Gastroesophageal sphincter (tissue), 4 donors: ENCODE data around the gene TMEM181. TPM values are rescaled to one million over a fixed set of nuclear protein-coding genes. Genes with fewer than 3 reads are reported as not detected.
A peak's percentile ranks its signal among the peaks of the same experiment; 100 is the strongest.

Experiments
- ATAC-seq: fragments of 150-250 bp; one replicate; pipeline ENCODE4 v1.9.1; 2016; ENCODE audit warnings: mild to moderate bottlenecking, moderate library complexity
- H3K27ac ChIP-seq, 4 donors: fragments of 200-600 bp; sonication (generic) in 3 of 4; 1 replicate in 3 of 4; 2 replicates in 1 of 4; pipeline ENCODE4 v1.5.1; 2016 to 2019
- H3K27me3 ChIP-seq: fragments of 200-600 bp; sonication (generic); one replicate; pipeline ENCODE4 v1.5.1; 2019
- H3K36me3 ChIP-seq, 2 donors: fragments of 200-600 bp; sonication (generic); one replicate each; pipeline ENCODE4 v1.5.1; 2019; ENCODE audit warnings: control low read depth in 1 of 2
- H3K4me1 ChIP-seq, 3 donors: fragments of 200-600 bp; sonication (generic); 1 replicate in 2 of 3; 2 replicates in 1 of 3; pipeline ENCODE4 v1.5.1; 2016 to 2019; ENCODE audit warnings: control low read depth in 2 of 3
- H3K4me3 ChIP-seq, 2 donors: fragments of 200-600 bp; sonication (generic); one replicate each; pipeline ENCODE4 v1.5.1; 2019; ENCODE audit warnings: mild to moderate bottlenecking in 1 of 2, moderate library complexity in 1 of 2
- H3K9me3 ChIP-seq, 3 donors: fragments of 200-600 bp; sonication (generic); one replicate each; pipeline ENCODE4 v1.5.1; 2017 to 2019; ENCODE audit warnings: control low read depth in 2 of 3
- EP300 ChIP-seq: sonication (generic); formaldehyde crosslinking; IDR thresholded peaks from one replicate; pipeline ENCODE4 v1.6.1; 2017; ENCODE audit warnings: antibody characterized with exemption, mild to moderate bottlenecking
- POLR2A ChIP-seq, 2 donors: fragments of 450-650 bp; IDR thresholded peaks; one replicate each; pipeline ENCODE4 v1.6.1; 2017; ENCODE audit warnings: antibody characterized with exemption in 2 of 2, mild to moderate bottlenecking in 2 of 2, moderate library complexity in 1 of 2
- POLR2AphosphoS5 ChIP-seq: sonication (generic); formaldehyde crosslinking; IDR thresholded peaks from one replicate; pipeline ENCODE4 v1.6.1; 2017; ENCODE audit warnings: antibody characterized with exemption
- WGBS, 2 donors: methylation state at CpG; one replicate each; pipeline ENCODE4 v1.1.5; 2018; ENCODE audit warnings: low coverage in 1 of 2; 5-methylcytosine and 5-hydroxymethylcytosine counted together
- total RNA-seq, 4 donors: library from RNA; depleted of rRNA; stranded (reverse); fragments of >200 nt; gene quantifications; one replicate each; pipeline ENCODE4 v1.1.0, GENCODE V29; 2016
- TF ChIP-seq, protein P1 (sequence below), 4 experiments: fragments of 200-600 bp in 2 of 4; fragments of 450-650 bp in 2 of 4; sonication (generic) in 1 of 4; IDR thresholded peaks; one replicate each; pipeline ENCODE4 v1.5.1; 2017 to 2019; ENCODE audit warnings: antibody characterized with exemption in 4 of 4, mild to moderate bottlenecking in 2 of 4, moderate library complexity in 2 of 4

TMEM181 gene
- total RNA-seq, 4 donors from 2014 or later: 26.8 to 38.3 (median 29.3) TPM

DNA sequence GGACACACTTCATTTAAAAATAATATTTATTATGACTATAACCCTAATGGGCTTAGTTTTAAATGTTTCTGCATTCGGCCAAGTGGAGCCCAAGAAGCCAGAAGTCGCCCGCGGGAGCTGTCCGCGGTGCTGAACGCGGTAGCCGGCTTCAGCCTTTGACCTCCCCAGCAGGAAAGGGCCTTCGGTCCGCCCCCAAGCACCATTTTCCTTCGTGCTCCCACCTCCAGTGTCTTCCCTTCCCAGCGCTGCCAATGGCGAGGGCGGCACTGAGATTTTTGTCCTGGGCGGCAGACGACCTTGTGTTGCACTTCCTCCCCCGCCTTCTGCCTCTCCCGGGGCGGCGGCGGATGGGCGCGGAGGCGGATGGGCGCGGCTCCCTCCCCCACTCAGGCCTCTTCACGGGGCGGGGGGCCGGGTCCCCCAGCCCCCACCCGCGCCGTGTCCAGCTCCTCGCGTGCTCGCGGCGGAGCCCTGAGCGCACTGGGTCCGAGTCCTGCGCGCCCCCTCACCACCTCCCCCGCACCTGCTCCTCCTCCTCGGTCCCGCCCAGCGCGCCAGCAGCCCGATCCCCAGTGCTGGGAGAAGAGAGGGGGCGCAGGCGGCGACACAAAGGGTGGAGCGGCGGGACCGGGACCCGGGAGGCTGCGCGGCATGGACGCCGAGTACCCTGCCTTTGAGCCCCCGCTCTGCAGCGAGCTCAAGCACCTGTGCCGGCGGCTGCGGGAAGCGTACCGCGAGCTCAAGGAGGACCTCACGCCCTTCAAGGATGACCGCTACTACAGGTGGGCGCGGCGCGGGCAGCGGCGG, 23.6 kb upstream of the TMEM181 start:
- ATAC-seq: peak; percentile 65
- Histone ChIP-seq H3K36me3 (no peaks in the 10 kb centered on the region), H3K4me3 (peak overlapping the region; percentile 22 to 52), H3K4me1 (peaks cover 0 to 23% (median 10%) of the 10 kb centered on the region in 3 donors), H3K27ac (no peak overlapping the region), H3K9me3 (peaks cover 0 to 7% (median 0%) of the 10 kb centered on the region in 3 donors), H3K27me3 (peaks cover 65% of the 10 kb centered on the region)
- no peak for TF ChIP-seq POLR2AphosphoS5
- no peak for TF ChIP-seq POLR2A (IDR thresholded peaks at IDR 0.05)
- TF ChIP-seq EP300: no peak
- TF ChIP-seq, protein P1, sequence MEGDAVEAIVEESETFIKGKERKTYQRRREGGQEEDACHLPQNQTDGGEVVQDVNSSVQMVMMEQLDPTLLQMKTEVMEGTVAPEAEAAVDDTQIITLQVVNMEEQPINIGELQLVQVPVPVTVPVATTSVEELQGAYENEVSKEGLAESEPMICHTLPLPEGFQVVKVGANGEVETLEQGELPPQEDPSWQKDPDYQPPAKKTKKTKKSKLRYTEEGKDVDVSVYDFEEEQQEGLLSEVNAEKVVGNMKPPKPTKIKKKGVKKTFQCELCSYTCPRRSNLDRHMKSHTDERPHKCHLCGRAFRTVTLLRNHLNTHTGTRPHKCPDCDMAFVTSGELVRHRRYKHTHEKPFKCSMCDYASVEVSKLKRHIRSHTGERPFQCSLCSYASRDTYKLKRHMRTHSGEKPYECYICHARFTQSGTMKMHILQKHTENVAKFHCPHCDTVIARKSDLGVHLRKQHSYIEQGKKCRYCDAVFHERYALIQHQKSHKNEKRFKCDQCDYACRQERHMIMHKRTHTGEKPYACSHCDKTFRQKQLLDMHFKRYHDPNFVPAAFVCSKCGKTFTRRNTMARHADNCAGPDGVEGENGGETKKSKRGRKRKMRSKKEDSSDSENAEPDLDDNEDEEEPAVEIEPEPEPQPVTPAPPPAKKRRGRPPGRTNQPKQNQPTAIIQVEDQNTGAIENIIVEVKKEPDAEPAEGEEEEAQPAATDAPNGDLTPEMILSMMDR (IDR thresholded peaks at IDR 0.05): no peak
- WGBS, 2 donors: no CpG with 5 or more reads among the region's 75 CpGs

DNA sequence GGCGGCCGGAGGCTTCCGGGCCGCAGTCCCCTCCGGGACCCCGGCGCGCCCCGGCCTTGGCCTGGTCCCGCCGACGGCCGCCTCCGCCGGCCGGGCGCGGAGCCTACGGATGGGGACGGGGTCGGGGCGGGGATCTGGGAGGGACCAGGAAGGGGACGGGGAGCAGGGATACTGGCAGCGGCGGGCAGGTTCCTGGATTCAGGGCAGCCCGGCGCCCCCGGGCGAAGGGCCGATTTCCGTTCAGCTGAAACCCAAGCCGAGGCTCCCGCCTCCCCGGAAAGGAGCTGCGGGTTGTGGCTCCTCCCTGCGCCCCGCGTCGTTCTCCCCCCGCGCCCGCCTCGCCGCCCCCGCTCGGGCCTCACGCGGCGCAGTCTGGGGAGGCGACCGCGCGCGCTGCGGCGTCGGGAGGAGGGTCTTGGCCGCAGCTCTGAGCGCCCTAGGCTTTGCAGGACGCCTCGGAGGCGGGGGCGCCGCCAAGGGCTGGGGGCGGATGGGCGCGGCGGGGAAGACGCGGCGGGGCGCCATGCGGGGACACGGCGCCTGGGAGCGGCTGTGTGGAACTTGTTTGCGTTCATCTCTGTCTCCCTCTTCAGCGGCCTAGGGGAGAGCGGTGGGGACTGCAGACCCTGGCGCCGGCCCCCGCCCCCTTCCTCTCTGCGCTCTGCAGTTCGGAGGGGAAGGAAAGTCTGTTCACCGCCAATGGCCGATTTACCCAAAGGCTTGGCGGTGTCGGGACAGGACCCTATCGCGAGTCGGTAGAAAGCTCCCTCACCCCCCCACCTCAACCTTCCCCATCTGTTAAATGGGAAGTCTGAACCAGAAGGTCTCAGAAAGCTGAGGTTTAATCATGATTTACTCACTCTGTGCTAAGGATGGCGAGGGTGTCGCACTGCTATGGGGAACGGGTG, 22.7 kb upstream of the TMEM181 start:
- H3K9me3 ChIP-seq: peaks cover 0 to 7% (median 0%) of the 10 kb centered on the region in 3 donors
- no peak overlapping the region for H3K27ac ChIP-seq
- H3K36me3 ChIP-seq: no peaks in the 10 kb centered on the region
- ATAC-seq: no peak
- peak overlapping the region in 1 of 2 donors; percentile 52 for H3K4me3 ChIP-seq
- TF ChIP-seq EP300 (no peak), POLR2A (IDR thresholded peaks at IDR 0.05) (no peak), POLR2AphosphoS5 (no peak)
- TF ChIP-seq, protein P1 (IDR thresholded peaks at IDR 0.05): no peak
- WGBS, 2 donors: 23% methylated on average over 6 of the region's 94 CpGs; no CpG with 5 or more reads in 1 of the 2 donors
- peaks cover 0 to 23% (median 10%) of the 10 kb centered on the region in 3 donors for H3K4me1 ChIP-seq
- peaks cover 66% of the 10 kb centered on the region for H3K27me3 ChIP-seq

DNA sequence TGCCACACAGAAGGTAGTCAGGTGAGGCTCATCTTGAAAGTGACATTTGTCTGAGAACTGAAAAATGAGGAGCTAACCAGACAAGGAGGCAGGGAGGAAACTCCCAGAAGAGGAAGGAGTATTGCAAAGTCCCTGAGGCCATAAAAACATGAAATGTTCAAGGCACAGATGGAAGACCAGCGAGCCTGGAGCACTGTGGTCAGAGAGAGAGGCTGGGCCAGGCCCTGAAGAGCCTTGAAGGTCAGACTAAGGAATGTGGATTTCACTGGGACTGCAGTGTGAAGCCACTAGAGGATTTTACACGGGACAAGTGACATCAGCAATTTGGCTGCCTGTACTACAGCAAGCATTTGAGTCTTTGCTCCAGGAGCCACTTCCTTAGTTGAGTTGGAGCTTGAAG, 21.1 kb upstream of the TMEM181 start:
- Histone ChIP-seq H3K27me3 (peaks cover 61% of the 10 kb centered on the region), H3K4me3 (no peak overlapping the region), H3K9me3 (peaks cover 0 to 2% (median 0%) of the 10 kb centered on the region in 3 donors), H3K27ac (no peak overlapping the region), H3K4me1 (peaks cover 0 to 23% (median 10%) of the 10 kb centered on the region in 3 donors), H3K36me3 (no peaks in the 10 kb centered on the region)
- no peak for TF ChIP-seq EP300
- TF ChIP-seq POLR2AphosphoS5: no peak
- TF ChIP-seq, protein P1 (IDR thresholded peaks at IDR 0.05): no peak
- no peak for TF ChIP-seq POLR2A (IDR thresholded peaks at IDR 0.05)
- WGBS, 2 donors: 50 to 79% methylated on average over 2 of the region's 2 CpGs
- ATAC-seq: no peak

DNA sequence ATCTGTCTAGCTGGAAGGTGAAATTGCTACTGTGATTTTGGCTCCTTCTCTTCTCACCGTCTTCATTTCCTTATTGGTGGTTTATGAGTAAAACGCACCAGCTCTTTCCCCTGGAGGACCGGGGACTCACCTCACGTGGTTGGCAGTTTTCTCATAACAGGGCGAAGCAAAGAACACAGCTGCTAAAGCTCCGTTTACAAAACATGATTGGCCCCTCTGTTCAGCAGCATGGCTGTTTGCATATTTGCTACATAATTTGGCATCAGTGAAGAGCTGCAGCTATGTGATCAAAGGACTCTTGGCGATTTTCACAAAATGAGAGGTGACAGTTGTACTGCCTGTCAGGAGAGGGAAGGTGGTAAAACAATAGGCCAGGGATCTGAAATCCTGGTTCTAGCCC, 20.5 kb upstream of the TMEM181 start:
- H3K4me3 ChIP-seq: no peak overlapping the region
- H3K27me3 ChIP-seq: peaks cover 54% of the 10 kb centered on the region
- no peaks in the 10 kb centered on the region for H3K36me3 ChIP-seq
- H3K27ac ChIP-seq: no peak overlapping the region
- WGBS, 2 donors: 44 to 60% methylated on average over 2 to 5 of the region's 7 CpGs
- H3K9me3 ChIP-seq: no peaks in the 10 kb centered on the region
- TF ChIP-seq EP300 (no peak), POLR2AphosphoS5 (no peak), POLR2A (IDR thresholded peaks at IDR 0.05) (no peak)
- TF ChIP-seq, protein P1 (IDR thresholded peaks at IDR 0.05): no peak
- ATAC-seq: no peak
- peaks cover 0 to 23% (median 10%) of the 10 kb centered on the region in 3 donors for H3K4me1 ChIP-seq
